ENCODE results near the gene MYO9B. TPM values are rescaled to one million over a fixed set of nuclear protein-coding genes. Genes with fewer than 3 reads are reported as not detected.

MYO9B gene
- polyA plus RNA-seq, 3 donors: 5.9 to 366 (median 7.5) TPM

DNA sequence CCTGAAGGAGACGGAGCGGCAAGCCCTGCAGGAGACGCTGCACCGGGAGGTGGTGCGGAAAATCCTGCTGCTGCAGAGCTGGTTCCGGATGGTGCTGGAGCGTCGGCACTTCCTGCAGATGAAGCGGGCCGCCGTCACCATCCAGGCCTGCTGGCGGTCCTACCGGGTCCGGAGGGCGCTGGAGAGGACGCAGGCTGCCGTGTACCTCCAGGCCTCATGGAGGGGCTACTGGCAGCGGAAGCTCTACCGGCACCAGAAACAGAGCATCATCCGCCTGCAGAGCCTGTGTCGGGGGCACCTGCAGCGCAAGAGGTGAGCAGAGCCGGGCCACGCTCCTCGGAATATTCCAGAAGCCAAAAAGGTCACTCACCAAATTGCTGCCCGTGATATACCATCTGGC lies 117.2 kb downstream of the MYO9B start:
- Histone ChIP-seq H3K9me3 (replicated peaks in 1 of 2; ENCODE audit: control insufficient read depth in 1 of 2, insufficient read depth in 1 of 2, low read length in 2 of 2) (no peaks in the 10 kb centered on the region), H3K4me3 (replicated peaks in 1 of 3; ENCODE audit: low read depth in 2 of 3, low read length in 3 of 3) (no peak overlapping the region), H3K79me2 (ENCODE audit: insufficient read depth, low read length) (no peaks in the 10 kb centered on the region), H3K9ac (ENCODE audit: insufficient read depth, low read length, poor library complexity, severe bottlenecking) (no peak overlapping the region), H2AFZ (ENCODE audit: insufficient read depth, low read depth, low read length, poor library complexity, severe bottlenecking) (no peak overlapping the region), H3K4me2 (replicated peaks; ENCODE audit: extremely low read depth, low read length, poor library complexity, severe bottlenecking) (no peak overlapping the region), H3K4me1 (ENCODE audit: control insufficient read depth in 1 of 2, insufficient read depth in 2 of 2, low read length in 2 of 2) (no peaks in the 10 kb centered on the region), H4K20me1 (ENCODE audit: insufficient read depth, low read length) (peaks cover 17% of the 10 kb centered on the region), H3K27me3 (ENCODE audit: control insufficient read depth in 2 of 2, insufficient read depth in 2 of 2, low read length in 2 of 2) (no peaks in the 10 kb centered on the region), H3K27ac (ENCODE audit: low read depth in 1 of 2, low read length in 2 of 2) (no peak overlapping the region), H3K36me3 (replicated peaks in 1 of 2; ENCODE audit: control insufficient read depth in 1 of 2, insufficient read depth in 2 of 2, low read length in 2 of 2) (peaks cover 84 to 97% of the 10 kb centered on the region in 2 donors)
- H3K4me1 Mint-ChIP-seq: no peaks in the 10 kb centered on the region
- WGBS (ENCODE audit: insufficient coverage): over 99% methylated on average over 26 of the region's 26 CpGs
- H3K36me3 Mint-ChIP-seq: peaks cover 80 to 100% of the 10 kb centered on the region in 2 donors
- H3K9me3 Mint-ChIP-seq: no peaks in the 10 kb centered on the region
- no peak for DNase-seq
- TF ChIP-seq, protein P1, sequence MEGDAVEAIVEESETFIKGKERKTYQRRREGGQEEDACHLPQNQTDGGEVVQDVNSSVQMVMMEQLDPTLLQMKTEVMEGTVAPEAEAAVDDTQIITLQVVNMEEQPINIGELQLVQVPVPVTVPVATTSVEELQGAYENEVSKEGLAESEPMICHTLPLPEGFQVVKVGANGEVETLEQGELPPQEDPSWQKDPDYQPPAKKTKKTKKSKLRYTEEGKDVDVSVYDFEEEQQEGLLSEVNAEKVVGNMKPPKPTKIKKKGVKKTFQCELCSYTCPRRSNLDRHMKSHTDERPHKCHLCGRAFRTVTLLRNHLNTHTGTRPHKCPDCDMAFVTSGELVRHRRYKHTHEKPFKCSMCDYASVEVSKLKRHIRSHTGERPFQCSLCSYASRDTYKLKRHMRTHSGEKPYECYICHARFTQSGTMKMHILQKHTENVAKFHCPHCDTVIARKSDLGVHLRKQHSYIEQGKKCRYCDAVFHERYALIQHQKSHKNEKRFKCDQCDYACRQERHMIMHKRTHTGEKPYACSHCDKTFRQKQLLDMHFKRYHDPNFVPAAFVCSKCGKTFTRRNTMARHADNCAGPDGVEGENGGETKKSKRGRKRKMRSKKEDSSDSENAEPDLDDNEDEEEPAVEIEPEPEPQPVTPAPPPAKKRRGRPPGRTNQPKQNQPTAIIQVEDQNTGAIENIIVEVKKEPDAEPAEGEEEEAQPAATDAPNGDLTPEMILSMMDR (IDR thresholded peaks at IDR 0.05): no peak
- no peak overlapping the region for H3K27ac Mint-ChIP-seq
- H3K27me3 Mint-ChIP-seq (ENCODE audit: low read depth in 3 of 3): peaks cover 0 to 1% (median 0%) of the 10 kb centered on the region in 3 donors
- intact Hi-C loops (cut with micrococcal nuclease): no loop called here
- no peak overlapping the region for H3K4me3 Mint-ChIP-seq

DNA sequence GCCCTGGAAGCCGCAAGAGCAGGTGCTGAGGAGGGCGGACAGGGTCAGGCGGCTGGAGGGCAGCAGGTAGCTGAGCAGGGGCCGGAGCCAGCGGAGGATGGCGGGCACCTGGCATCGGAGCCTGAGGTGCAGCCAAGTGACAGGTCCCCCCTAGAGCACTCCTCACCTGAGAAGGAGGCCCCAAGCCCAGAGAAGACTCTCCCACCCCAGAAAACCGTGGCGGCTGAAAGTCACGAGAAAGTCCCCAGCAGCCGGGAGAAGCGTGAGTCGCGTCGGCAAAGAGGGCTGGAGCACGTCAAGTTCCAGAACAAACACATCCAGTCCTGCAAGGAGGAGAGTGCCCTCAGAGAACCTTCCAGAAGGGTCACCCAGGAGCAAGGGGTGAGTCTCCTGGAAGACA lies 119.0 kb downstream of the MYO9B start:
- WGBS (ENCODE audit: insufficient coverage): 96% methylated on average over 16 of the region's 16 CpGs
- Histone ChIP-seq H2AFZ (ENCODE audit: insufficient read depth, low read depth, low read length, poor library complexity, severe bottlenecking) (no peak overlapping the region), H3K36me3 (replicated peaks in 1 of 2; ENCODE audit: control insufficient read depth in 1 of 2, insufficient read depth in 2 of 2, low read length in 2 of 2) (peaks cover 79 to 97% of the 10 kb centered on the region in 2 donors), H3K9ac (ENCODE audit: insufficient read depth, low read length, poor library complexity, severe bottlenecking) (no peak overlapping the region), H3K27me3 (ENCODE audit: control insufficient read depth in 2 of 2, insufficient read depth in 2 of 2, low read length in 2 of 2) (no peaks in the 10 kb centered on the region), H3K4me1 (ENCODE audit: control insufficient read depth in 1 of 2, insufficient read depth in 2 of 2, low read length in 2 of 2) (no peaks in the 10 kb centered on the region), H3K27ac (ENCODE audit: low read depth in 1 of 2, low read length in 2 of 2) (no peak overlapping the region), H3K79me2 (ENCODE audit: insufficient read depth, low read length) (no peaks in the 10 kb centered on the region), H4K20me1 (ENCODE audit: insufficient read depth, low read length) (peaks cover 17% of the 10 kb centered on the region), H3K4me2 (replicated peaks; ENCODE audit: extremely low read depth, low read length, poor library complexity, severe bottlenecking) (no peak overlapping the region), H3K9me3 (replicated peaks in 1 of 2; ENCODE audit: control insufficient read depth in 1 of 2, insufficient read depth in 1 of 2, low read length in 2 of 2) (no peaks in the 10 kb centered on the region), H3K4me3 (replicated peaks in 1 of 3; ENCODE audit: low read depth in 2 of 3, low read length in 3 of 3) (no peak overlapping the region)
- H3K27ac Mint-ChIP-seq: peak overlapping the region in 2 of 7 donors; percentile 36 to 47
- no peaks in the 10 kb centered on the region for H3K4me1 Mint-ChIP-seq
- no peaks in the 10 kb centered on the region for H3K9me3 Mint-ChIP-seq
- peaks cover 0 to 3% (median 0%) of the 10 kb centered on the region in 3 donors for H3K27me3 Mint-ChIP-seq (ENCODE audit: low read depth in 3 of 3)
- no peak for DNase-seq
- intact Hi-C loops (cut with micrococcal nuclease): no loop called here
- peaks cover 80 to 100% of the 10 kb centered on the region in 2 donors for H3K36me3 Mint-ChIP-seq
- no peak overlapping the region for H3K4me3 Mint-ChIP-seq
- TF ChIP-seq, protein P1 (IDR thresholded peaks at IDR 0.05): no peak

Measured in CD14-positive monocyte (primary cell).